GM12878 (cell line): Measurements from ENCODE around the gene STPG4. TPM values are rescaled to one million over a fixed set of nuclear protein-coding genes. Genes with fewer than 3 reads are reported as not detected.

Source experiments
- ATAC-seq: fragments of 200-7000 bp; cut with Tn5 transposase; 3 replicates; pipeline ENCODE4 v1.9.1; 2020; ENCODE audit warnings: mild to moderate bottlenecking, moderate library complexity
- BruUV-seq: library from RNA; stranded (reverse); fragments of 400-500 nt; replicated peaks from 2 replicates; lab custom pipeline; 2021; lab: Mats Ljungman, UMichigan
- CTCF ChIA-PET: fragments of 300-600 bp; sonication (Branson Sonifier 250); formaldehyde crosslinking; extraction: SDS; loops from one replicate; lab custom pipeline; 2021; ENCODE audit warnings: inconsistent platforms; lab: Yijun Ruan, JAX
- POLR2A ChIA-PET: fragments of 350-600 bp; formaldehyde crosslinking; extraction: SDS; loops from one replicate; lab custom pipeline; 2021; ENCODE audit warnings: inconsistent platforms; lab: Charles Lee
- RAD21 ChIA-PET: fragments of 300-600 bp; sonication (Branson Sonifier 250); formaldehyde crosslinking; loops from one replicate; lab custom pipeline; 2023; ENCODE audit warnings: antibody characterized with exemption; ENCODE audit not compliant: unreplicated experiment; lab: Charles Lee
- SMC1A ChIA-PET: fragments of 300-600 bp; sonication (Branson Sonifier 250); formaldehyde crosslinking; loops from one replicate; lab custom pipeline; 2023; ENCODE audit not compliant: unreplicated experiment, uncharacterized antibody; lab: Charles Lee
- DNase-seq: peaks from one replicate; pipeline ENCODE4 v3.0.0-alpha.2; 2011; ENCODE audit warnings: low read depth, low spot score
- FAIRE-seq: peaks from 3 replicates; lab custom pipeline; 2011; peaks lifted over from hg19 to GRCh38; lab: Jason Lieb, UNC
- H2AFZ ChIP-seq: 2 replicates; pipeline ENCODE4 v1.6.0; 2011; ENCODE audit warnings: low read depth, low read length, control low read depth; ENCODE audit not compliant: control insufficient read depth
- H3K27ac ChIP-seq: 2 replicates; pipeline ENCODE4 v1.5.1; 2011; ENCODE audit warnings: control low read depth; ENCODE audit not compliant: control insufficient read depth, insufficient read depth
- H3K27me3 ChIP-seq, 2 experiments: replicated peaks in 1 of 2; 2 replicates each; pipeline versions ENCODE4 v1.6.0 to v1.6.1; 2011; ENCODE audit warnings: low read length in 1 of 2; ENCODE audit not compliant: control insufficient read depth in 2 of 2, insufficient read depth in 2 of 2
- H3K36me3 ChIP-seq, 2 experiments: 2 replicates each; pipeline ENCODE4 v1.5.1; 2011; ENCODE audit warnings: low read length in 1 of 2; ENCODE audit not compliant: control insufficient read depth in 2 of 2, insufficient read depth in 2 of 2
- H3K4me1 ChIP-seq: 2 replicates; pipeline ENCODE4 v1.6.1; 2011; ENCODE audit warnings: mild to moderate bottlenecking, low read length, moderate library complexity, mixed read lengths; ENCODE audit not compliant: control insufficient read depth, insufficient read depth
- H3K4me2 ChIP-seq: 2 replicates; pipeline ENCODE4 v1.6.0; 2011; ENCODE audit warnings: control low read depth; ENCODE audit not compliant: control insufficient read depth, insufficient read depth
- H3K4me3 ChIP-seq: fragments of 200-600 bp; sonication (generic); 2 replicates; pipeline ENCODE4 v1.5.1; 2016
- H3K79me2 ChIP-seq: 2 replicates; pipeline ENCODE4 v1.6.0; 2011; ENCODE audit warnings: low read length; ENCODE audit not compliant: control insufficient read depth, insufficient read depth
- H3K9ac ChIP-seq: 2 replicates; pipeline ENCODE4 v1.8.0; 2011; ENCODE audit warnings: low read length, control low read depth, mixed read lengths; ENCODE audit not compliant: control insufficient read depth, insufficient read depth
- H3K9me3 ChIP-seq: replicated peaks from 3 replicates; pipeline ENCODE4 v1.5.1; 2011; ENCODE audit warnings: mild to moderate bottlenecking, low read length; ENCODE audit not compliant: control insufficient read depth, insufficient read depth
- H4K20me1 ChIP-seq: 2 replicates; pipeline ENCODE4 v1.6.0; 2011; ENCODE audit not compliant: control insufficient read depth, insufficient read depth
- BCLAF1 ChIP-seq: fragments of 450-650 bp; IDR thresholded peaks from 2 replicates; pipeline ENCODE4 v1.6.1; 2017; ENCODE audit warnings: antibody characterized with exemption, mild to moderate bottlenecking, moderate library complexity
- CHD4 ChIP-seq: fragments of 200-600 bp; sonication (generic); IDR thresholded peaks from 2 replicates; pipeline ENCODE4 v1.6.1; 2016; ENCODE audit warnings: mild to moderate bottlenecking
- CREB1 ChIP-seq: IDR thresholded peaks from 2 replicates; pipeline ENCODE4 v1.6.1; 2012; ENCODE audit warnings: low read depth, mild to moderate bottlenecking, inconsistent platforms
- ETV6 ChIP-seq, 2 experiments: fragments of 450-650 bp in 1 of 2; IDR thresholded peaks in 1 of 2; conservative IDR thresholded peaks in 1 of 2; 2 replicates each; pipeline ENCODE4 v1.6.1; 2014; ENCODE audit warnings: antibody characterized with exemption in 1 of 2, borderline replicate concordance in 1 of 2, low read depth in 1 of 2, mild to moderate bottlenecking in 1 of 2, moderate library complexity in 1 of 2
- HDAC2 ChIP-seq: fragments of 200-600 bp; sonication (generic); IDR thresholded peaks from 2 replicates; pipeline ENCODE4 v1.6.1; 2017
- LARP7 ChIP-seq: fragments of 450-650 bp; IDR thresholded peaks from 2 replicates; pipeline ENCODE4 v1.6.1; 2017; ENCODE audit warnings: mild to moderate bottlenecking
- MTA2 ChIP-seq: fragments of 450-650 bp; IDR thresholded peaks from 2 replicates; pipeline ENCODE4 v1.6.1; 2016; ENCODE audit warnings: low read depth, mild to moderate bottlenecking, moderate library complexity
- NFXL1 ChIP-seq: fragments of 450-650 bp; IDR thresholded peaks from 2 replicates; pipeline ENCODE4 v1.6.1; 2017; ENCODE audit warnings: antibody characterized with exemption, mild to moderate bottlenecking, borderline replicate concordance
- NR2F1 ChIP-seq: fragments of 450-650 bp; conservative IDR thresholded peaks from 2 replicates; pipeline ENCODE4 v1.6.1; 2017; ENCODE audit warnings: mild to moderate bottlenecking
- SPI1 ChIP-seq: IDR thresholded peaks from 2 replicates; pipeline ENCODE4 v1.6.1; 2011; ENCODE audit warnings: low read depth, mild to moderate bottlenecking, low read length, moderate library complexity, borderline replicate concordance; ENCODE audit not compliant: insufficient read depth
- TCF3 ChIP-seq: IDR thresholded peaks from 2 replicates; pipeline ENCODE4 v1.6.1; 2012; ENCODE audit warnings: low read depth, mild to moderate bottlenecking, low read length, borderline replicate concordance; ENCODE audit not compliant: insufficient read depth
- YBX1 ChIP-seq: fragments of 450-650 bp; IDR thresholded peaks from 2 replicates; pipeline ENCODE4 v1.6.1; 2016; ENCODE audit warnings: antibody characterized with exemption
- ZBED1 ChIP-seq: IDR thresholded peaks from 2 replicates; pipeline ENCODE4 v1.6.1; 2016; ENCODE audit warnings: borderline replicate concordance
- ZNF24 ChIP-seq: fragments of 450-650 bp; IDR thresholded peaks from 2 replicates; pipeline ENCODE4 v1.6.1; 2017; ENCODE audit warnings: antibody characterized with exemption, mild to moderate bottlenecking
- ZNF384 ChIP-seq: IDR thresholded peaks from 2 replicates; pipeline ENCODE4 v1.6.1; 2012; ENCODE audit warnings: low read depth, mild to moderate bottlenecking, low read length, improper control_type of control experiment, borderline replicate concordance
- WGBS: methylation state at CpG from one replicate; pipeline ENCODE4 v1.1.6; 2016; ENCODE audit warnings: low lambda C conversion rate; ENCODE audit not compliant: insufficient replicate concordance, insufficient coverage; ENCODE audit errors: missing lambda C conversion rate; 5-methylcytosine and 5-hydroxymethylcytosine counted together
- in situ Hi-C: fragments of 300-500 bp; cut with MboI; formaldehyde crosslinking; loops from 9 replicates; pipeline ENCODE4 v1.14.3; 2018; ENCODE audit warnings: mixed read lengths
- intact Hi-C: fragments of 100-400 bp; cut with micrococcal nuclease; formaldehyde crosslinking; loops from one replicate; pipeline ENCODE4 v1.14.2; 2022; ENCODE audit not compliant: unreplicated experiment
- polyA plus RNA-seq, 11 experiments: library from polyadenylated mRNA; depleted of rRNA in 4 of 11; unstranded in 6 of 11; stranded (reverse) in 5 of 11; fragments of >200 nt; fragmentation: Nextera tagmentation in 4 of 11; fragmentation: Illumina TruSeq in 1 of 11; extraction: Ambion mirVana in 4 of 11; extraction: Trizol in 1 of 11; gene quantifications; 1 replicate in 1 of 11; 2 replicates in 10 of 11; pipeline versions ENCODE4 v1.2.1 to v1.2.3, GENCODE V29; 2011 to 2016; ENCODE audit warnings: inconsistent platforms in 2 of 11, missing spikeins in 2 of 11, low read depth in 1 of 11
- total RNA-seq, 4 experiments: library from RNA; depleted of rRNA in 3 of 4; stranded (reverse); fragments of >200 nt in 3 of 4; fragmentation: Illumina TruSeq in 1 of 4; extraction: Trizol in 1 of 4; gene quantifications; 2 replicates each; pipeline versions ENCODE4 v1.2.1 to v1.2.3, GENCODE V29; 2013 to 2021

STPG4 gene
- total and polyA plus RNA-seq, 10 of the 15 experiments (the other 5 are each of a cell fraction or from before 2014, with no cell fraction given): 0.10 to 0.29 (median 0.19) TPM; not detected in 3

- TF ChIP-seq HDAC2 (no peak), BCLAF1 (no peak), ETV6 (conservative IDR thresholded peaks at IDR 0.05 in 1 of 2, IDR thresholded peaks at IDR 0.05 in 1 of 2; ENCODE audit: borderline replicate concordance in 1 of 2, low read depth in 1 of 2) (no peak), ZNF24 (no peak), CHD4 (no peak), ZBED1 (no peak)
Observed at GRCh38 chr2:47052847-47053246, 102.3 kb downstream of the STPG4 start (continued).

DNA sequence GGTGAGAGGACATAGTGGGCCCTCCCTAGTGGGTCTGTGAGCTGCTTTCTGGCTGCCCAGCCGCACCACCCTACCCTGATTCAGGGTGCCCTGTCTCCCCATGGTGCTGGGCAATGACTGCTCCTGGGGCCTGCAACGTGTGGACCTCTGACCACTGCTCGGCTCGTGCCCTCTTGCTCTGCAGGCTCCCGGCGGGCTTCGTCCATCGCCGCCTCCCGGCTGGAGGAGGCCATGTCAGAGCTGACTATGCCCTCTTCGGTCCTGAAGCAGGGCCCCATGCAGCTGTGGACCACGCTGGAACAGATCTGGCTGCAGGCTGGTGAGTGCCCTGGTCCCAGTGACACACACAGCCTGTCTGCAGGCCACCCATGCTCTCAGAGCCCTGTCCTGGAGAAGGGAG lies 103.5 kb downstream of the STPG4 start:
- CTCF ChIA-PET: interaction anchor here (0.6 kb wide), 1 partner anchor 270 kb away, joined by 3 read pairs; no protein-coding TSS in a partner anchor
- ATAC-seq: no peak

More for the DNA sequence above, 103.5 kb downstream of the STPG4 start:
- Histone ChIP-seq H3K79me2 (no peaks in the 10 kb centered on the region), H3K9me3 (no peaks in the 10 kb centered on the region), H2AFZ (no peak overlapping the region), H3K4me2 (no peak overlapping the region), H3K9ac (no peak overlapping the region), H3K27me3 (no peaks in the 10 kb centered on the region), H3K36me3 (peaks cover 13 to 24% of the 10 kb centered on the region in 2 experiments), H3K4me3 (no peak overlapping the region), H4K20me1 (no peaks in the 10 kb centered on the region), H3K27ac (no peak overlapping the region), H3K4me1 (no peaks in the 10 kb centered on the region)
- ChIA-PET RAD21 (no interaction called here), POLR2A (interaction anchor here (0.5 kb wide), 1 partner anchor 29 kb away, joined by 6 read pairs; no protein-coding TSS in a partner anchor), SMC1A (no interaction called here)
- no peak for FAIRE-seq
- intact Hi-C loops: no loop called here
- TF ChIP-seq NFXL1 (no peak), NR2F1 (no peak), SPI1 (no peak), LARP7 (no peak), MTA2 (no peak), CREB1 (no peak), TCF3 (no peak), ZNF384 (no peak), YBX1 (no peak)
- no peak for DNase-seq
- 98% methylated on average over 12 of the region's 12 CpGs for WGBS
- no TSS peak for BruUV-seq
- in situ Hi-C loops: no loop called here
